ENCODE results near the gene NCAPH2. TPM values are rescaled to one million over a fixed set of nuclear protein-coding genes. Genes with fewer than 3 reads are reported as not detected.

NCAPH2 gene
- total RNA-seq: 10 to 100 TPM; 45.5 to 50.1 TPM
- 10 to 100 TPM; 41.6 to 52.9 (median 44.7) TPM for polyA plus RNA-seq (ENCODE audit: insufficient read length in 6 of 6)
- long read RNA-seq, donor 1, partial matches to known transcripts: 0 of 1 reads
- long read RNA-seq, donor 1, other reads (novel, unspliced or antisense): 0 of 1 reads
- long read RNA-seq, donor 2, transcript NCAPH2-205 (20 exons, 2,037 nt): major isoform, 6 of 12 reads
- long read RNA-seq, donor 2, partial matches to known transcripts: 0 of 12 reads
- long read RNA-seq, donor 2, other reads (novel, unspliced or antisense): 0 of 12 reads
- long read RNA-seq, donor 3, transcript NCAPH2-205 (20 exons, 2,037 nt): major isoform, 7 of 9 reads
- long read RNA-seq, donor 3, partial matches to known transcripts: 0 of 9 reads
- long read RNA-seq, donor 3, other reads (novel, unspliced or antisense): 0 of 9 reads
- long read RNA-seq, donor 4, transcript NCAPH2-205 (20 exons, 2,037 nt): major isoform, 18 of 32 reads
- long read RNA-seq, donor 4, partial matches to known transcripts: 7 of 32 reads
- long read RNA-seq, donor 4, other reads (novel, unspliced or antisense): 6 of 32 reads
- long read RNA-seq, donor 5, partial matches to known transcripts: 0 of 5 reads
- long read RNA-seq, donor 5, other reads (novel, unspliced or antisense): 0 of 5 reads
- long read RNA-seq, donor 6, partial matches to known transcripts: 0 of 2 reads
- long read RNA-seq, donor 6, other reads (novel, unspliced or antisense): 0 of 2 reads
- long read RNA-seq, donor 7, partial matches to known transcripts: 0 of 10 reads
- long read RNA-seq, donor 7, other reads (novel, unspliced or antisense): 6 of 10 reads
- long read RNA-seq, donor 8, partial matches to known transcripts: 0 of 3 reads
- long read RNA-seq, donor 8, other reads (novel, unspliced or antisense): 0 of 3 reads
- long read RNA-seq, donor 9: 0 reads
- long read RNA-seq, donor 10, transcript NCAPH2-201 (20 exons, 1,996 nt): minor isoform, 6 of 32 reads
- long read RNA-seq, donor 10, transcript NCAPH2-205 (20 exons, 2,037 nt): major isoform, 17 of 32 reads
- long read RNA-seq, donor 10, partial matches to known transcripts: 3 of 32 reads
- long read RNA-seq, donor 10, other reads (novel, unspliced or antisense): 5 of 32 reads
- long read RNA-seq, donor 11, transcript NCAPH2-205 (20 exons, 2,037 nt): major isoform, 7 of 45 reads
- long read RNA-seq, donor 11, partial matches to known transcripts: 31 of 45 reads
- long read RNA-seq, donor 11, other reads (novel, unspliced or antisense): 7 of 45 reads
- long read RNA-seq, donor 12, transcript NCAPH2-205 (20 exons, 2,037 nt): major isoform, 5 of 35 reads
- long read RNA-seq, donor 12, partial matches to known transcripts: 30 of 35 reads
- long read RNA-seq, donor 12, other reads (novel, unspliced or antisense): 0 of 35 reads

GRCh38 chr22:50507991-50508884, at the start of gene NCAPH2:
Gene NCAPH2 (plus strand): TSS chr22:50508224. CDS start chr22:50508338, 114 bp downstream.
- DNase-seq (peak; percentile 96 to 99 (median 98)), ATAC-seq (peak; percentile 81)
- H3K27ac ChIP-seq: peak within 1 kb of the TSS; percentile 82 to 90
- no peak for TF ChIP-seq CTCF (IDR thresholded peaks at IDR 0.05)
- intact Hi-C loops (cut with DNase I): loop anchor here in 1 of 2 donors (10.0 kb wide), 1 partner anchor 87 kb away; no protein-coding TSS in a partner anchor
- no peaks in the 10 kb centered on the region for H3K27me3 ChIP-seq
- peak within 1 kb of the TSS; percentile 88 to 90 for H3K4me3 ChIP-seq
- H3K36me3 ChIP-seq: peaks cover 0 to 25% of the 10 kb centered on the region in 2 donors
- H3K4me1 ChIP-seq: peaks cover 17 to 36% of the 10 kb centered on the region in 2 donors
- H3K9me3 ChIP-seq: no peaks in the 10 kb centered on the region

- Histone ChIP-seq H3K27me3 (no peaks in the 10 kb centered on the region), H3K36me3 (peaks cover 0 to 100% of the 10 kb centered on the region in 2 donors), H3K9me3 (no peaks in the 10 kb centered on the region), H3K4me1 (no peaks in the 10 kb centered on the region), H3K27ac (no peak overlapping the region), H3K4me3 (no peak overlapping the region)
- intact Hi-C loops (cut with DNase I): no loop called here
- DNase-seq: no peak
- ATAC-seq: no peak
- no peak for TF ChIP-seq CTCF (IDR thresholded peaks at IDR 0.05)
These were observed 49.0 kb upstream of the NCAPH2 start for GRCh38 chr22:50459016-50459415.

GRCh38 chr22:50459496-50460140, 48.4 kb upstream of the NCAPH2 start:
- intact Hi-C loops (cut with DNase I): no loop called here
- DNase-seq (no peak), ATAC-seq (no peak)
- H3K4me3 ChIP-seq: no peak overlapping the region
- H3K27ac ChIP-seq: no peak overlapping the region
- no peak for TF ChIP-seq CTCF (IDR thresholded peaks at IDR 0.05)
- peaks cover 0 to 100% of the 10 kb centered on the region in 2 donors for H3K36me3 ChIP-seq
- no peaks in the 10 kb centered on the region for H3K4me1 ChIP-seq
- H3K9me3 ChIP-seq: no peaks in the 10 kb centered on the region
- H3K27me3 ChIP-seq: no peaks in the 10 kb centered on the region

GRCh38 chr22:50460938-50461337, 47.1 kb upstream of the NCAPH2 start:
- H3K27ac ChIP-seq: no peak overlapping the region
- peak; percentile 76 for ATAC-seq
- H3K36me3 ChIP-seq: peaks cover 0 to 100% of the 10 kb centered on the region in 2 donors
- intact Hi-C loops (cut with DNase I): no loop called here
- no peaks in the 10 kb centered on the region for H3K27me3 ChIP-seq
- no peak overlapping the region for H3K4me3 ChIP-seq
- TF ChIP-seq CTCF (IDR thresholded peaks at IDR 0.05): no peak
- peak in 1 of 4 donors; percentile 59 for DNase-seq
- H3K4me1 ChIP-seq: no peaks in the 10 kb centered on the region
- no peaks in the 10 kb centered on the region for H3K9me3 ChIP-seq

Measured in left lung (tissue), 14 donors.